OCI-LY7 (cell line): ENCODE results near the gene ZMYM1.

Experiments used
- CTCF ChIP-seq: fragments of 200-600 bp; sonication (generic); conservative IDR thresholded peaks from 2 replicates; pipeline ENCODE4 v1.5.1; 2014; ENCODE audit warnings: mild to moderate bottlenecking, antibody characterized with exemption, low read length, moderate library complexity, mixed read lengths
- EZH2phosphoT487 ChIP-seq: fragments of 200-600 bp; sonication (generic); IDR thresholded peaks from 2 replicates; pipeline ENCODE4 v1.6.1; 2018; ENCODE audit warnings: low read depth, borderline replicate concordance, mild to moderate bottlenecking, mixed run types, antibody characterized with exemption, low read length, moderate library complexity, mixed read lengths

GRCh38 chr1:35053433-35053832 is 25.8 kb upstream of the ZMYM1 start:
- no peak for TF ChIP-seq CTCF
- no peak for TF ChIP-seq EZH2phosphoT487
